ENCODE data around the gene CAMKMT. TPM values are rescaled to one million over a fixed set of nuclear protein-coding genes. Genes with fewer than 3 reads are reported as not detected.

The CAMKMT gene
- total and polyA plus RNA-seq, 10 donors: 4.1 to 26.1 (median 11.0) TPM

DNA sequence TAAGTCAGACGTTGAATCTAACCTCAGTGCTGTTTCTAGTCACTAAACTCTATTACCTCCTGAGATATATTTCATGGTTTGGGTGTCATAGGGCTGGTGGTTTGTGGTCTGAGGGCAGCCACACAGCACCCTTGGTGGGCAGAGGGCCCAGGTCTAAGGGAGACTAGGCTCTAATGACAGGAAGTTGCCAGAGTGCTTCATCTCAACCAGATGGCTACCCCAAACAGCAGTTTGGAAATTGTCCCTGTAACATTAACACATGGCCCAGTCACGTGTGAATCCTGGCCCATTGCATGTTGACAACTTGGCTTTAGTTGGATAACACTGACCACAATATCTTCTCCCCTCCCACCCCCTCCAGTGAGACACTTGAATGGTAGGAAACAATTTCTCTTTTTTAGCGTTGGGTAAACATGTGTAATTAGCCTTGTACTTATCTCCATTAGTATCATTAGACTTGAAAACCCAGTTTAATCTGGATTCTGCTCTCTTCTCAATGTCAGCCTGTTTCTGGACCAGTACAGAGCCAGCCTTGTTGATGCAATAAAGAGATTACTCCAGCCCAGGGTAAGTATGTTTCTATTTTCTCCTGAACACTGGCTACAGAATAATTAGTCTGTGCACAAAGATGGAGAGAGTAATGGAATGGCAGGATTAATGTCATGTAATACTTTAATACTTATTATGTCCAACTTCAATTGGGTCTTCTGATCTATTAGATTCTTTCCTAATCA is 392.0 kb downstream of the CAMKMT start:
- Histone ChIP-seq H3K27me3 (replicated peaks in 1 of 7) (no peaks in the 10 kb centered on the region), H3K27ac (no peak overlapping the region), H3K4me3 (no peak overlapping the region), H3K4me1 (no peaks in the 10 kb centered on the region), H3K36me3 (peaks cover 0 to 8% (median 0%) of the 10 kb centered on the region in 6 donors), H3K9me3 (no peaks in the 10 kb centered on the region)
- TF ChIP-seq, protein P1, sequence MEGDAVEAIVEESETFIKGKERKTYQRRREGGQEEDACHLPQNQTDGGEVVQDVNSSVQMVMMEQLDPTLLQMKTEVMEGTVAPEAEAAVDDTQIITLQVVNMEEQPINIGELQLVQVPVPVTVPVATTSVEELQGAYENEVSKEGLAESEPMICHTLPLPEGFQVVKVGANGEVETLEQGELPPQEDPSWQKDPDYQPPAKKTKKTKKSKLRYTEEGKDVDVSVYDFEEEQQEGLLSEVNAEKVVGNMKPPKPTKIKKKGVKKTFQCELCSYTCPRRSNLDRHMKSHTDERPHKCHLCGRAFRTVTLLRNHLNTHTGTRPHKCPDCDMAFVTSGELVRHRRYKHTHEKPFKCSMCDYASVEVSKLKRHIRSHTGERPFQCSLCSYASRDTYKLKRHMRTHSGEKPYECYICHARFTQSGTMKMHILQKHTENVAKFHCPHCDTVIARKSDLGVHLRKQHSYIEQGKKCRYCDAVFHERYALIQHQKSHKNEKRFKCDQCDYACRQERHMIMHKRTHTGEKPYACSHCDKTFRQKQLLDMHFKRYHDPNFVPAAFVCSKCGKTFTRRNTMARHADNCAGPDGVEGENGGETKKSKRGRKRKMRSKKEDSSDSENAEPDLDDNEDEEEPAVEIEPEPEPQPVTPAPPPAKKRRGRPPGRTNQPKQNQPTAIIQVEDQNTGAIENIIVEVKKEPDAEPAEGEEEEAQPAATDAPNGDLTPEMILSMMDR (IDR thresholded peaks at IDR 0.05 in 8 of 11, conservative IDR thresholded peaks at IDR 0.05 in 3 of 11): no peak
- TF ChIP-seq POLR2AphosphoS5 (IDR thresholded peaks at IDR 0.05) (no peak), POLR2A (IDR thresholded peaks at IDR 0.05) (no peak)
- DNase-seq: no peak
- WGBS, 5 donors: 22 to 32% (median 31%) methylated on average over 3 of the region's 3 CpGs
- intact Hi-C loops (cut with DNase I; ENCODE audit: low total_unique reads): no loop called here

DNA sequence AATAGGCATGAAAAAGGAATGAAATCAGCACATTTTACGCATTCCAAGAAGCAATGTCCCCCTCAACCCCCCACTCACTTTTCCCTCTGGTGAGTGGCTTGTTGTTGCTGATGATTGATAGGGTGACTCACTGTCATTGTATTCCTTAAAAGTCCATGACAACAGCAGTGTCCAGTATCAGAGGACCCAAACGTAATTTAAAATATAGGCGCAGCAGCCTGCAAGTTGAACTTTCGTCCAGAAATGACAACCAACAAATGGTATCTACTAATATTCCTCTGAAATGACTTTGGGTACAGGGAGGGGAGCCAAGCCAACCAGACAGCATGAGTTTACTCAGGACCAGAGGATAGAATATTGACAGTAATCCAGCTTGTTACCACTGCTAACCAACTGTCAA is 396.8 kb downstream of the CAMKMT start:
- no peaks in the 10 kb centered on the region for H3K27me3 ChIP-seq (replicated peaks in 1 of 7)
- no peak overlapping the region for H3K4me3 ChIP-seq
- intact Hi-C loops (cut with DNase I; ENCODE audit: low total_unique reads): no loop called here
- no peak overlapping the region for H3K27ac ChIP-seq
- no peak for DNase-seq
- TF ChIP-seq, protein P1 (IDR thresholded peaks at IDR 0.05 in 8 of 11, conservative IDR thresholded peaks at IDR 0.05 in 3 of 11): no peak
- TF ChIP-seq POLR2AphosphoS5 (IDR thresholded peaks at IDR 0.05): no peak
- TF ChIP-seq POLR2A (IDR thresholded peaks at IDR 0.05): no peak
- no peaks in the 10 kb centered on the region for H3K9me3 ChIP-seq
- no peaks in the 10 kb centered on the region for H3K4me1 ChIP-seq
- 88 to 96% (median 92%) methylated on average over 4 of the region's 4 CpGs for WGBS, 5 donors
- no peaks in the 10 kb centered on the region for H3K36me3 ChIP-seq

- H3K27ac ChIP-seq: no peak overlapping the region
- no peaks in the 10 kb centered on the region for H3K4me1 ChIP-seq
- no peak overlapping the region for H3K4me3 ChIP-seq
- H3K9me3 ChIP-seq: no peaks in the 10 kb centered on the region
- no peaks in the 10 kb centered on the region for H3K36me3 ChIP-seq
- intact Hi-C loops (cut with DNase I; ENCODE audit: low total_unique reads): no loop called here
- WGBS, 5 donors: 95 to 99% (median 95%) methylated on average over 5 of the region's 5 CpGs
- TF ChIP-seq, protein P1 (IDR thresholded peaks at IDR 0.05 in 8 of 11, conservative IDR thresholded peaks at IDR 0.05 in 3 of 11): no peak
- TF ChIP-seq POLR2AphosphoS5 (IDR thresholded peaks at IDR 0.05): no peak
- TF ChIP-seq POLR2A (IDR thresholded peaks at IDR 0.05): no peak
- H3K27me3 ChIP-seq (replicated peaks in 1 of 7): no peaks in the 10 kb centered on the region
- no peak for DNase-seq
These were observed 398.1 kb downstream of the CAMKMT start for GRCh38 chr2:44759823-44760222.

- no peak for DNase-seq
- H3K36me3 ChIP-seq: no peaks in the 10 kb centered on the region
- no peak for TF ChIP-seq POLR2AphosphoS5 (IDR thresholded peaks at IDR 0.05)
- no peak for TF ChIP-seq POLR2A (IDR thresholded peaks at IDR 0.05)
- TF ChIP-seq, protein P1 (IDR thresholded peaks at IDR 0.05 in 8 of 11, conservative IDR thresholded peaks at IDR 0.05 in 3 of 11): no peak
- WGBS, 5 donors: 77 to 81% (median 79%) methylated on average over 8 of the region's 8 CpGs
- H3K27ac ChIP-seq: no peak overlapping the region
- H3K4me1 ChIP-seq: peaks cover 0 to under 1% (median 0%) of the 10 kb centered on the region in 6 donors
- intact Hi-C loops (cut with DNase I; ENCODE audit: low total_unique reads): no loop called here
- no peak overlapping the region for H3K4me3 ChIP-seq
- H3K27me3 ChIP-seq (replicated peaks in 1 of 7): peaks cover 0 to 11% (median 5%) of the 10 kb centered on the region in 7 donors
- H3K9me3 ChIP-seq: no peaks in the 10 kb centered on the region
These were observed 401.6 kb downstream of the CAMKMT start for GRCh38 chr2:44763275-44763782.

Data from spleen (tissue), 11 donors.